LNCaP clone FGC (cell line): ENCODE data around the gene ST6GAL1.

ENCODE experiments used
- DNase-seq: peaks from one replicate; pipeline ENCODE4 v3.0.0-alpha.2; 2011; ENCODE audit warnings: low read depth
- H3K4me3 ChIP-seq: 2 replicates; pipeline ENCODE4 v1.5.1; 2011; ENCODE audit warnings: mild to moderate bottlenecking, low read depth, low read length, control low read depth
- CTCF ChIP-seq: IDR thresholded peaks from 2 replicates; pipeline ENCODE4 v1.5.1; 2012; ENCODE audit warnings: mild to moderate bottlenecking; ENCODE audit not compliant: control insufficient read depth, insufficient read depth; ENCODE audit errors: extremely low read depth

The ST6GAL1 gene

DNA sequence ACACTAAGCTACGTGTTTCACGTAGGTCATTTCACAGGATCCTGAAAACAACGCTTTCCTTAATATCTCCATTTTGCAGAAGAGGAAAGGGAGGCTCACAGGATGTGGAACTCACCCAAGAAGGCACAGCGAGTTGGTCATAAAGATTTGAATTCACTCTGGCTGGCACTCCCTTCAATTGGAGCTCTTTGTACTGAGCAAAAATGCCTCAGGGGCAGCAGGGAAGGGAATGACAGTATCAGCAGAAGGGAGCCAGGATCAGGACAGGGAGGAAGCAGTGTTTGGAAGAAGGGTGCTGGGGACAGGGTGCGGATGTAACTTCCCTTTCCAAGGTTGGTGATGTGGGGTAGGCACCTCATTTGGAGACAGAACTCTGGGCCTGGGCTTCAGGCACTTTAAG is 1.1 kb upstream of the ST6GAL1 start:
- H3K4me3 ChIP-seq, result no peak overlapping the region
- DNase-seq, result no peak
- TF ChIP-seq CTCF, result no peak

DNA sequence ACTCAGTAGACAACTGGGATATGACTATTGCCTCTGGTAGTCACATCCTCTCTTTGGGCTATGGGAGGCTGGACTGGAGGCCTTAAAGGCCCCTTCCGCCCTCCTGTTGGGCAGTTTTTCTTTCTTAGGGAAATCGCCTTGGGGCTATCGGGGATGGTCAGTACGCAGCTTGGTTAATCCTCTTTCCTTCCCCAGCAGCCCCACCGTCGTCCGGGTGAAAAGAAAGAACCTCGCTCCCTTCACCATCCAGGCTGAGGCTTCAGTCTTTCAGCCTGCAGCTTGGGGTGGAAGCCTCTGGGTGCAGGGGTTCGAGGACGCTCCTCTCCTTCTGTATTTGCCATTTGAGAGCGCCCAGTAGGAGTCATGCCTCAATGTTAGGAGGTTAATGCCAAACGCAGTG is 641 bp upstream of the ST6GAL1 start:
- no peak overlapping the region for H3K4me3 ChIP-seq
- no peak for DNase-seq
- TF ChIP-seq CTCF, result no peak

GRCh38 chr3:186930641-186931531 is 560 bp downstream of the ST6GAL1 start:
- H3K4me3 ChIP-seq, result peak overlapping the region; percentile 55
- peak; percentile 8 for DNase-seq
- TF ChIP-seq CTCF, result peak; percentile 36; the same call in 1 of the 2 replicates

DNA sequence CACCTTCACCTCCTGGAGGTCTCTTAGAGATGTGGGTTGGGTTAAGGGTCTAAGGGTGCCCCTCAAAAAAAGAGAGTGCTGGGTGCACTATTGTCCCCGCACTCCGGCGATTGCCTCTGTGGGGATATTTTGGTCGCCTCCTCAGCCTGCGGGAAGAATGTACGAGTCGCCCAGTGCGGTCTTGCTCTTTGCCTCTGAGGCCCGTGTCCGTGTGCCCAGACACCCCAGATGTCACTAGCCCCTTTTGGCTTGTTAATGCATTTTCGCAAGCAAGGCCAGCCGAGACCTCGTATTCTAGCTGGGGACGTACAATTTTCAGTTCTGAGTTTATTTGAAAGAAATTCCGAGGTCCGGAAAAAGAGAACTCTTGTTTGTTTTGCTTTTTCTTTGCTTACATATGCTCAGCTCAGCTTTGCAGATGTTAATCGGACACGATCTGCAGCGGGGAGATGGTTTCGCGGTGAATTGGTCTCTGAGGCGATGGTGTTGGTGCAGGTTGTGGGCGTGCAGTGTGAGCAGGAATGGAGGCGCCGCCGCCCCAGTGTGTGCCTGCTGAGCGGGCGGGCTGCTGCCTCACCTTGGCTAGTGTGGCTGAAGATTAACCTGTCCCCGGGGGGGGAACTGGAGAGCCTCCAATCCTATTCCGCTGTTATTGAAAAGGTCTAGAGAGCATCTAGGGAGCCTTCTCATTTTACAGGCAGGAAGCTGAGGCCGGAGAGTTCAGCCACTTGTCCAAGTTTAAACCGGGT is 1.4 kb downstream of the ST6GAL1 start:
- no peak for TF ChIP-seq CTCF
- peak overlapping the region; percentile 55 for H3K4me3 ChIP-seq
- DNase-seq, result no peak

GRCh38 chr3:186932281-186933181 is 2.2 kb downstream of the ST6GAL1 start:
- no peak for TF ChIP-seq CTCF
- DNase-seq, result no peak
- H3K4me3 ChIP-seq, result no peak overlapping the region

DNA sequence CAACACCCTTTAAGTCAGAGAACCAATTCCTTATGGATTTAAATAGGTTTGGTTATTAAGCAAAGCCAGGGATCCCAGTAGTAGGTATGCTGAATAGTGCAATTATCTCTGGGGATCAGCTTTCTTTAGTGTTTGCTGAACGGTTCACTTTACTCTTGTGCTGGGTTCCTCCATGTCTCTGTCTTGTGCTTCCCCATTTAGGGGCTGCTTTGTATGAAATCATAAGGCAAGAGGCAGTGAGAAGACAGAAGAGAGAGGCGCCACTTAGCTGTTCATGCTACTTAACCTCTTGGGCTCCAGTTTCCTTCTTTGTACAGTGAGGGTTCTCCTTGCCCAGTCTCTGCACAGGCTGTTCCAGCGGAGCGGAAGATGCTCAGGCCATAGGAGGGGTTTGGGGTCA is 3.5 kb downstream of the ST6GAL1 start:
- no peak for TF ChIP-seq CTCF
- no peak overlapping the region for H3K4me3 ChIP-seq
- no peak for DNase-seq
